HCT116 (cell line): ENCODE data around the gene PPM1H. TPM values are rescaled to one million over a fixed set of nuclear protein-coding genes. Genes with fewer than 3 reads are reported as not detected.

ENCODE experiments used
- ATAC-seq: fragments of 200-7000 bp; cut with Tn5 transposase; 2 replicates; pipeline ENCODE4 v1.9.1; 2020; ENCODE audit warnings: mild to moderate bottlenecking, moderate library complexity
- BruUV-seq: library from RNA; stranded (reverse); fragments of 400-500 nt; replicated peaks from 2 replicates; lab custom pipeline; 2021; lab: Mats Ljungman, UMichigan
- CTCF ChIA-PET: fragments of 300-600 bp; sonication (Branson Sonifier 250); formaldehyde crosslinking; loops from one replicate; lab custom pipeline; 2021; ENCODE audit warnings: antibody characterized with exemption; lab: Charles Lee
- POLR2A ChIA-PET: fragments of 300-600, 350-600 bp; sonication (Branson Sonifier 250); formaldehyde crosslinking; loops from one replicate; lab custom pipeline; 2021; ENCODE audit warnings: antibody characterized with exemption; lab: Charles Lee
- RAD21 ChIA-PET, 2 experiments: fragments of 300-600 bp; sonication (Branson Sonifier 250); formaldehyde crosslinking; loops; one replicate each; lab custom pipeline; 2023; ENCODE audit warnings: low total read pairs in 2 of 2; ENCODE audit not compliant: uncharacterized antibody in 2 of 2, unreplicated experiment in 2 of 2, low non-redundant PET in 1 of 2; lab: Charles Lee
- DNase-seq: peaks from one replicate; pipeline ENCODE4 v3.0.0-alpha.2; 2010; ENCODE audit warnings: low read depth, low spot score
- H2AFZ ChIP-seq: fragments of 200-600 bp; shearing (Covaris generic), sonication (generic); 2 replicates; pipeline ENCODE4 v1.6.1; 2017; ENCODE audit warnings: low read depth, mixed run types, mixed read lengths, antibody characterized with exemption, low read length; ENCODE audit not compliant: poor library complexity, severe bottlenecking
- H3K27ac ChIP-seq: 2 replicates; pipeline ENCODE4 v1.5.1; 2012; ENCODE audit warnings: low read depth, low read length
- H3K27me3 ChIP-seq: fragments of 200-600 bp; sonication (generic); 2 replicates; pipeline ENCODE4 v1.6.1; 2016; ENCODE audit warnings: mixed run types, low read length, mixed read lengths; ENCODE audit not compliant: insufficient read depth
- H3K36me3 ChIP-seq, 2 experiments: fragments of 200-500 bp in 1 of 2; fragments of 200-600 bp in 1 of 2; sonication (Bioruptor generic) in 1 of 2; sonication (generic) in 1 of 2; 2 replicates each; pipeline versions ENCODE4 v1.5.1 to v1.6.1; 2014 to 2016; ENCODE audit warnings: low read length in 2 of 2, inconsistent platforms in 1 of 2, mixed read lengths in 1 of 2, mixed run types in 1 of 2; ENCODE audit not compliant: insufficient read depth in 2 of 2, control insufficient read depth in 1 of 2
- H3K4me1 ChIP-seq, 2 experiments: fragments of 200-600 bp in 1 of 2; sonication (generic) in 1 of 2; 2 replicates each; pipeline versions ENCODE4 v1.5.1 to v1.6.1; 2012 to 2017; ENCODE audit warnings: low read length in 2 of 2, inconsistent platforms in 1 of 2, mild to moderate bottlenecking in 1 of 2, mixed read lengths in 1 of 2, mixed run types in 1 of 2, moderate library complexity in 1 of 2; ENCODE audit not compliant: insufficient read depth in 2 of 2, control insufficient read depth in 1 of 2
- H3K4me2 ChIP-seq: fragments of 200-600 bp; sonication (generic); 2 replicates; pipeline ENCODE4 v1.6.1; 2017; ENCODE audit warnings: mixed run types, low read length, mixed read lengths
- H3K4me3 ChIP-seq, 2 experiments: fragments of 200-600 bp in 1 of 2; sonication (generic) in 1 of 2; replicated peaks in 1 of 2; 2 replicates each; pipeline ENCODE4 v1.5.1; 2011 to 2016; ENCODE audit warnings: low read length in 2 of 2, control low read depth in 1 of 2, low read depth in 1 of 2, mild to moderate bottlenecking in 1 of 2, mixed read lengths in 1 of 2, mixed run types in 1 of 2
- H3K79me2 ChIP-seq: fragments of 200-600 bp; sonication (generic); 2 replicates; pipeline ENCODE4 v1.6.1; 2017; ENCODE audit warnings: mild to moderate bottlenecking, mixed run types, low read length, moderate library complexity, mixed read lengths; ENCODE audit not compliant: insufficient read depth
- H3K9ac ChIP-seq: fragments of 200-600 bp; sonication (generic); 2 replicates; pipeline ENCODE4 v1.6.1; 2016; ENCODE audit warnings: low read length, mixed read lengths
- H3K9me2 ChIP-seq: fragments of 200-600 bp; sonication (generic), shearing (Covaris generic); 2 replicates; pipeline ENCODE4 v1.6.1; 2017; ENCODE audit warnings: mixed run types, mild to moderate bottlenecking, moderate library complexity; ENCODE audit not compliant: insufficient read depth
- H3K9me3 ChIP-seq, 2 experiments: fragments of 200-500 bp in 1 of 2; fragments of 200-600 bp in 1 of 2; sonication (Bioruptor generic) in 1 of 2; sonication (generic) in 1 of 2; 2 replicates each; pipeline ENCODE4 v1.6.1; 2014 to 2017; ENCODE audit warnings: low read length in 2 of 2, mixed read lengths in 2 of 2, inconsistent platforms in 1 of 2, low read depth in 1 of 2, mild to moderate bottlenecking in 1 of 2, mixed run types in 1 of 2, moderate library complexity in 1 of 2; ENCODE audit not compliant: control insufficient read depth in 1 of 2, insufficient read depth in 1 of 2
- H4K20me1 ChIP-seq: fragments of 200-600 bp; sonication (generic), shearing (Covaris generic); 2 replicates; pipeline ENCODE4 v1.6.1; 2017; ENCODE audit warnings: mixed run types, mild to moderate bottlenecking, moderate library complexity; ENCODE audit not compliant: insufficient read depth
- EZH2 ChIP-seq: fragments of 200-600 bp; sonication (generic); IDR thresholded peaks from 2 replicates; pipeline ENCODE4 v1.6.1; 2017; ENCODE audit warnings: antibody characterized with exemption, mixed run types
- JUND ChIP-seq: IDR thresholded peaks from 2 replicates; pipeline ENCODE4 v1.6.1; 2012
- POLR2A ChIP-seq: IDR thresholded peaks from 2 replicates; pipeline ENCODE4 v1.7.0; 2011; ENCODE audit warnings: borderline replicate concordance; ENCODE audit not compliant: insufficient read depth, insufficient read length; ENCODE audit errors: extremely low read depth
- POLR2AphosphoS5 ChIP-seq: IDR thresholded peaks from 2 replicates; pipeline ENCODE4 v1.6.1; 2011; ENCODE audit warnings: mild to moderate bottlenecking, low read depth, low read length, moderate library complexity
- RAD21 ChIP-seq: IDR thresholded peaks from 2 replicates; pipeline ENCODE4 v1.6.1; 2012; ENCODE audit warnings: low read depth, mild to moderate bottlenecking
- REST ChIP-seq: IDR thresholded peaks from 2 replicates; pipeline ENCODE4 v1.6.1; 2012; ENCODE audit warnings: low read depth
- SIN3A ChIP-seq: IDR thresholded peaks from 2 replicates; pipeline ENCODE4 v1.6.1; 2012; ENCODE audit warnings: low read depth
- SRF ChIP-seq: IDR thresholded peaks from 2 replicates; pipeline ENCODE4 v1.6.1; 2012; ENCODE audit warnings: low read depth
- TCF7L2 ChIP-seq: IDR thresholded peaks from 2 replicates; pipeline ENCODE4 v1.7.0; 2011; ENCODE audit warnings: borderline replicate concordance, inconsistent platforms; ENCODE audit not compliant: insufficient read depth, insufficient read length; ENCODE audit errors: extremely low read depth
- ZBTB33 ChIP-seq: IDR thresholded peaks from 2 replicates; pipeline ENCODE4 v1.6.1; 2011; ENCODE audit warnings: mild to moderate bottlenecking, low read length, moderate library complexity; ENCODE audit not compliant: insufficient replicate concordance; ENCODE audit errors: extremely low read depth
- ZFX ChIP-seq: fragments of 450-650 bp; IDR thresholded peaks from 2 replicates; pipeline ENCODE4 v1.6.1; 2017
- intact Hi-C: fragments of 100-400 bp; cut with micrococcal nuclease; formaldehyde crosslinking; loops from 2 replicates; pipeline ENCODE4 v1.10.0; 2022
- total RNA-seq: library from RNA; stranded (reverse); gene quantifications from one replicate; pipeline ENCODE4 v1.2.1, GENCODE V29; 2021; ENCODE audit not compliant: unreplicated experiment

PPM1H gene
- total RNA-seq, 1 experiment from 2014 or later = 8.0 TPM

GRCh38 chr12:62738616-62739015, 196.3 kb downstream of the PPM1H start (continued):
- no peak for TF ChIP-seq SRF

DNA sequence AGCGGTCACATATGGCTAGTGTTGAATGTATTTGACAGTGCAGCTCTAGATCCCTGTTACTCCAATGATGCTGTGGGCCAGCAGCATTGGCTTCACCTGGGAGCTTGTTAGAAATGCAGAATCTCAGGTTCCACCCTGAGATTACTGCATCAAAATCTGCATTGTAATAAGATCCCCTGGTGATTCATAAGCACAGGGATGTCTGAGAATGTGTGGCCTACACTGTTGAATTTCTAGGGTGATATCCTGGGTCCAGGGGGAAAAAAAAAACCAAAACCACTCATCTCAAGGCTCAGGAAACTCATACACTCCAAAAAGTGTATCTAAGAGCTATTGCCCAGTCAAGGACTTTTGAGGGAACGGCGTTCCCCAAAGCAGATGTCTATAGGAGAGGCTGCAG, 196.8 kb downstream of the PPM1H start:
- BruUV-seq = no TSS peak
- DNase-seq (no peak), ATAC-seq (no peak; the same call in 1 of the 2 replicates)
- ChIA-PET CTCF (no interaction called here), POLR2A (no interaction called here), RAD21 (no interaction called here)
- H3K4me1 ChIP-seq = peaks cover 19 to 49% of the 10 kb centered on the region in 2 experiments
- H2AFZ ChIP-seq = no peak overlapping the region
- H3K27me3 ChIP-seq = no peaks in the 10 kb centered on the region
- TF ChIP-seq REST (no peak), POLR2AphosphoS5 (no peak)
- H4K20me1 ChIP-seq = no peaks in the 10 kb centered on the region
- no peaks in the 10 kb centered on the region for H3K79me2 ChIP-seq
- H3K27ac ChIP-seq = no peak overlapping the region
- no peak overlapping the region for H3K4me3 ChIP-seq
- H3K9me3 ChIP-seq = no peaks in the 10 kb centered on the region
- H3K4me2 ChIP-seq = peak overlapping the region; percentile 16
- intact Hi-C loops = no loop called here
- H3K9ac ChIP-seq = no peak overlapping the region
- H3K9me2 ChIP-seq = no peaks in the 10 kb centered on the region
- no peaks in the 10 kb centered on the region for H3K36me3 ChIP-seq

- Histone ChIP-seq H3K9ac (no peak overlapping the region), H3K4me1 (peaks cover 24 to 54% of the 10 kb centered on the region in 2 experiments), H4K20me1 (no peaks in the 10 kb centered on the region), H3K9me3 (no peaks in the 10 kb centered on the region), H3K27me3 (no peaks in the 10 kb centered on the region), H3K79me2 (no peaks in the 10 kb centered on the region), H3K36me3 (no peaks in the 10 kb centered on the region), H3K27ac (no peak overlapping the region), H3K4me2 (peak overlapping the region; percentile 16; the same call in 1 of the 2 replicates), H2AFZ (no peak overlapping the region), H3K4me3 (no peak overlapping the region), H3K9me2 (no peaks in the 10 kb centered on the region)
- ChIA-PET CTCF (no interaction called here), RAD21 (no interaction called here), POLR2A (no interaction called here)
- BruUV-seq = no TSS peak
- DNase-seq = no peak
- ATAC-seq = no peak
- intact Hi-C loops = no loop called here
- TF ChIP-seq EZH2 (no peak), ZBTB33 (no peak), TCF7L2 (no peak), SIN3A (no peak), POLR2A (no peak), RAD21 (no peak), JUND (no peak), SRF (no peak), ZFX (no peak)
Measured at GRCh38 chr12:62737615-62738014, 197.3 kb downstream of the PPM1H start.
